Measurements from ENCODE around the gene CARHSP1. TPM values are rescaled to one million over a fixed set of nuclear protein-coding genes. Genes with fewer than 3 reads are reported as not detected.

The CARHSP1 gene
- polyA plus RNA-seq, 1 experiment, result 65.5 TPM

GRCh38 chr16:8859913-8860881 is 8.6 kb downstream of the CARHSP1 start:
- no peak for TF ChIP-seq CTCF (IDR thresholded peaks at IDR 0.05; ENCODE audit: low read depth, low read length)
- Histone ChIP-seq H3K27me3 (ENCODE audit: control insufficient read depth, insufficient read depth, low read length) (no peaks in the 10 kb centered on the region), H3K9me3 (ENCODE audit: control insufficient read depth, insufficient read depth, low read length) (no peaks in the 10 kb centered on the region; the same call in 1 of the 2 replicates), H3K27ac (ENCODE audit: low read depth, low read length) (peak overlapping the region; percentile 65), H3K4me3 (ENCODE audit: low read depth, low read length) (no peak overlapping the region)
- CTCF ChIA-PET, result interaction anchor here (0.5 to 1.0 kb wide), 3 partner anchors 20 to 1769 kb away, joined by 3 to 6 read pairs (median 3); no protein-coding TSS in a partner anchor
- no peak for DNase-seq (ENCODE audit: low read depth, low spot score)
- POLR2A ChIA-PET, result interaction anchor here (0.9 to 1.8 kb wide), 5 partner anchors 8 to 231 kb away, joined by 3 to 21 read pairs (median 4); partner anchors contain the start of genes CARHSP1 and HAPSTR1

DNA sequence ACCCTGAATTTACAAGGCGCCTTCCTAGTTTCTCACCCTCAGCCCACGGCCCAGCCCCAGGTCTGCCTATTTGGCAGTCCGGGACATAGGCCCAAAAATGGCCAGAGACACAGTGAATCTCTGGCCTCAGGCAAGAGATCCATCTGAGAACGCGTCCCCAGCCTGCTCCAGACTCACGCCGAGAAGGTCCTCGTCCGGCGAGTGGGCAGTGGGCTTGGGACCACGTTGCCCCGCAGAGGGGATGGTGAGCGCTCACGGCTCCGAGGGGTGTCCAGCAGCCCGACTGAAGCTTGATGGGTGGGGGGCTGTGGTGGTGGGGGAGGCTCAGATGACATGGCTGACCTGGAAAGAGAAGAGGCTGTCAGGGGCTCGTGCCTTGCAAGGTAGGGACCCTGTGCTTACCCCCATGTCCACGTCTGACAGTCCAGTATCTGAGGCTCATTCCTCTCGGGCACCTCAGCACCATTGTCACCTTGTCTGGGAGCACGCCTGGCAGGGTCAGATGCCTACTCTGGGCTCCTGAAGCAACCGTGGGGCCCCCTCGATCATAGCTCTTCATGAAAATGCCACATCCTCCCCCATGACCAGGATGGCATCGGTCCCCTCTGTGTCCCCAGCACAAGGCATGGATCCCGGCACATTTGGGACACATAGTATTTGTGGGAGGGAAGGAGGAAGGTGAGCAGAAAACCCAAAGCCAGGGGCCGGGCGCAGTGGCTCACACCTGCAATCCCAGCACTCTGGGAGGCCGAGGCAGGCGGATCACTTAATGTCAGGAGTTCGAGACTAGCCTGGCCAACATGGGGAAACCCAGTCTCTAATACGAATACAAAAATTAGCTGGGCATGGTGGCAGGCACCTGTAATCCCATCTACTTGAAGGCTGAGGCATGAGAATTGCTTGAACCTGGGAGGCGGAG is 9.6 kb downstream of the CARHSP1 start:
- CTCF ChIA-PET, result interaction anchor here (0.5 to 1.0 kb wide), 2 partner anchors 21 to 1770 kb away, joined by 3 to 6 read pairs; no protein-coding TSS in a partner anchor
- Histone ChIP-seq H3K9me3 (ENCODE audit: control insufficient read depth, insufficient read depth, low read length) (no peaks in the 10 kb centered on the region; the same call in 1 of the 2 replicates), H3K4me3 (ENCODE audit: low read depth, low read length) (no peak overlapping the region), H3K27ac (ENCODE audit: low read depth, low read length) (peak overlapping the region; percentile 65), H3K27me3 (ENCODE audit: control insufficient read depth, insufficient read depth, low read length) (no peaks in the 10 kb centered on the region)
- no peak for DNase-seq (ENCODE audit: low read depth, low spot score)
- no peak for TF ChIP-seq CTCF (IDR thresholded peaks at IDR 0.05; ENCODE audit: low read depth, low read length)
- POLR2A ChIA-PET, result interaction anchor here (0.9 to 1.8 kb wide), 6 partner anchors 9 to 232 kb away, joined by 3 to 21 read pairs (median 4); partner anchors contain the start of genes CARHSP1 and HAPSTR1

DNA sequence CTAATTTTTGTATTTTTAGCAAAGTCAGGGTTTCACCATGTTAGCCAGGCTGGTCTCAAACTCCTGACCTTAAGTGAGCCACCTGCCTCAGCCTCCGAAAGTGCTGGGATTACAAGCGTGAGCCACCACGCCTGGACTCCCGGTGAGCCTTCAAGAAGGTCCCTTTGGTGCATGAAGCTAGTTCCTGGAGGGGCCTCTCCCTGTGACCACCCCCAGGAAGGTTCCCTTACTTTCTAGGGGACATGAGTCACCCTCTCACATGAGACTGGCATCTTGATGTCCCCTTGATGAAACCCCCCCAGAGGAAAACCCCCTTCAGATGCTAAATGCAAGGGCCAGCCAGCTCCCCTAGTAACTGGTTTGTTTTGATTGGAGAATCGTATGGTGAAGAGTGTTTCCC is 12.8 kb downstream of the CARHSP1 start:
- H3K9me3 ChIP-seq (ENCODE audit: control insufficient read depth, insufficient read depth, low read length), result no peaks in the 10 kb centered on the region; the same call in 1 of the 2 replicates
- no peak overlapping the region for H3K4me3 ChIP-seq (ENCODE audit: low read depth, low read length)
- peak overlapping the region; percentile 11 for H3K27ac ChIP-seq (ENCODE audit: low read depth, low read length)
- CTCF ChIA-PET, result interaction anchor here (4.5 kb wide), 1 partner anchor 24 kb away, joined by 17 read pairs; no protein-coding TSS in a partner anchor
- no peaks in the 10 kb centered on the region for H3K27me3 ChIP-seq (ENCODE audit: control insufficient read depth, insufficient read depth, low read length)
- POLR2A ChIA-PET, result interaction anchor here (1.4 kb wide), 1 partner anchor 13 kb away, joined by 4 read pairs; the partner anchor contains the start of gene CARHSP1
- TF ChIP-seq CTCF (IDR thresholded peaks at IDR 0.05; ENCODE audit: low read depth, low read length), result no peak
- DNase-seq (ENCODE audit: low read depth, low spot score), result no peak

GRCh38 chr16:8855051-8855786 is 13.6 kb downstream of the CARHSP1 start:
- POLR2A ChIA-PET, result interaction anchor here (1.4 kb wide), 1 partner anchor 13 kb away, joined by 4 read pairs; the partner anchor contains the start of gene CARHSP1
- Histone ChIP-seq H3K27ac (ENCODE audit: low read depth, low read length) (no peak overlapping the region), H3K9me3 (ENCODE audit: control insufficient read depth, insufficient read depth, low read length) (no peaks in the 10 kb centered on the region; the same call in 1 of the 2 replicates), H3K27me3 (ENCODE audit: control insufficient read depth, insufficient read depth, low read length) (no peaks in the 10 kb centered on the region), H3K4me3 (ENCODE audit: low read depth, low read length) (no peak overlapping the region)
- CTCF ChIA-PET, result interaction anchor here (4.5 kb wide), 1 partner anchor 25 kb away, joined by 17 read pairs; no protein-coding TSS in a partner anchor
- DNase-seq (ENCODE audit: low read depth, low spot score), result no peak
- peak; percentile 28 for TF ChIP-seq CTCF (IDR thresholded peaks at IDR 0.05; ENCODE audit: low read depth, low read length)

Measured in AG04450 (cell line).